Caco-2 (cell line): Measurements from ENCODE around the gene DNAJC8. TPM values are rescaled to one million over a fixed set of nuclear protein-coding genes. Genes with fewer than 3 reads are reported as not detected.

Experiments
- BruUV-seq: library from RNA; stranded (reverse); fragments of 400-500 nt; replicated peaks from 2 replicates; lab custom pipeline; 2021; lab: Mats Ljungman, UMichigan
- CTCF ChIA-PET: fragments of 300-600 bp; sonication (Branson Sonifier 250); formaldehyde crosslinking; loops from one replicate; lab custom pipeline; 2022; ENCODE audit warnings: antibody characterized with exemption; lab: Charles Lee
- POLR2A ChIA-PET: fragments of 300-600 bp; sonication (Branson Sonifier 250); formaldehyde crosslinking; loops from one replicate; lab custom pipeline; 2022; ENCODE audit warnings: antibody characterized with exemption; lab: Charles Lee
- DNase-seq, 2 experiments: peaks; one replicate each; pipeline versions ENCODE4 v3.0.0 to v3.0.0-alpha.2; 2020 to 2022
- H3K27me3 ChIP-seq: replicated peaks from 2 replicates; pipeline ENCODE4 v1.6.0; 2011; ENCODE audit warnings: low read length; ENCODE audit not compliant: control insufficient read depth, insufficient read depth
- H3K36me3 ChIP-seq: 2 replicates; pipeline ENCODE4 v1.5.1; 2011; ENCODE audit warnings: low read length; ENCODE audit not compliant: control insufficient read depth, insufficient read depth
- H3K4me1 ChIP-seq: fragments of 250-450 bp; sonication (Bioruptor Pico); 2 replicates; pipeline ENCODE4 v1.5.1; 2020; ENCODE audit warnings: mild to moderate bottlenecking
- H3K4me3 ChIP-seq: 2 replicates; pipeline ENCODE4 v1.5.1; 2011; ENCODE audit warnings: low read depth, mild to moderate bottlenecking, control low read depth, low read length
- H3K9me3 ChIP-seq: fragments of 250-450 bp; sonication (Bioruptor Pico); 2 replicates; pipeline ENCODE4 v1.5.1; 2020; ENCODE audit warnings: mild to moderate bottlenecking, moderate library complexity
- H3K27ac Mint-ChIP-seq: one replicate; pipeline ENCODE4 v1.8.0; 2022; ENCODE audit warnings: mixed read lengths; ENCODE audit not compliant: unreplicated experiment
- H3K27me3 Mint-ChIP-seq: one replicate; pipeline ENCODE4 v1.8.0; 2022; ENCODE audit warnings: mixed read lengths; ENCODE audit not compliant: insufficient read depth, unreplicated experiment
- H3K36me3 Mint-ChIP-seq: one replicate; pipeline ENCODE4 v1.8.0; 2022; ENCODE audit warnings: mild to moderate bottlenecking, mixed read lengths; ENCODE audit not compliant: insufficient read depth, unreplicated experiment
- H3K4me1 Mint-ChIP-seq: one replicate; pipeline ENCODE4 v1.8.0; 2022; ENCODE audit warnings: low read depth, mixed read lengths; ENCODE audit not compliant: unreplicated experiment
- H3K4me3 Mint-ChIP-seq: one replicate; pipeline ENCODE4 v1.8.0; 2022; ENCODE audit warnings: mild to moderate bottlenecking, moderate library complexity, mixed read lengths; ENCODE audit not compliant: unreplicated experiment
- H3K9me3 Mint-ChIP-seq: one replicate; pipeline ENCODE4 v1.8.0; 2022; ENCODE audit warnings: mixed read lengths; ENCODE audit not compliant: unreplicated experiment
- intact Hi-C: fragments of 100-400 bp; cut with micrococcal nuclease; formaldehyde crosslinking; loops from one replicate; pipeline ENCODE4 v1.10.0; 2022; ENCODE audit not compliant: unreplicated experiment
- total RNA-seq: library from RNA; stranded (reverse); gene quantifications from 2 replicates; pipeline ENCODE4 v1.2.3, GENCODE V29; 2022
- TF ChIP-seq, protein P1 (sequence below), 2 experiments: fragments of 200-600 bp in 1 of 2; IDR thresholded peaks; 1 replicate in 1 of 2; 2 replicates in 1 of 2; pipeline versions ENCODE4 v1.5.1 to v1.8.0; 2011 to 2022; ENCODE audit warnings: antibody characterized with exemption in 1 of 2, control low read depth in 1 of 2, inconsistent platforms in 1 of 2, low read depth in 1 of 2, low read length in 1 of 2, mild to moderate bottlenecking in 1 of 2, moderate library complexity in 1 of 2; ENCODE audit not compliant: insufficient read depth in 1 of 2, severe bottlenecking in 1 of 2, unreplicated experiment in 1 of 2

DNAJC8 gene
- total RNA-seq, 1 experiment from 2014 or later, result 69.4 TPM

- intact Hi-C loops, result loop anchor here (5.0 kb wide), 1 partner anchor 262 kb away; no protein-coding TSS in a partner anchor
- Histone ChIP-seq H3K4me1 (peaks cover 6% of the 10 kb centered on the region; the same call in 1 of the 2 replicates), H3K9me3 (no peaks in the 10 kb centered on the region), H3K27me3 (no peaks in the 10 kb centered on the region), H3K4me3 (no peak overlapping the region), H3K36me3 (no peaks in the 10 kb centered on the region)
- no peaks in the 10 kb centered on the region for H3K27me3 Mint-ChIP-seq
- peaks cover 6% of the 10 kb centered on the region for H3K36me3 Mint-ChIP-seq
- ChIA-PET CTCF (interaction anchor here (0.5 to 1.9 kb wide), 4 partner anchors 10 to 160 kb away, joined by 4 to 21 read pairs (median 14); partner anchors contain the start of gene SESN2), POLR2A (interaction anchor here (0.6 to 2.0 kb wide), 5 partner anchors 8 to 256 kb away, joined by 4 to 9 read pairs (median 6); partner anchors contain the start of genes ATP5IF1, MED18 and RCC1)
- TF ChIP-seq, protein P1, sequence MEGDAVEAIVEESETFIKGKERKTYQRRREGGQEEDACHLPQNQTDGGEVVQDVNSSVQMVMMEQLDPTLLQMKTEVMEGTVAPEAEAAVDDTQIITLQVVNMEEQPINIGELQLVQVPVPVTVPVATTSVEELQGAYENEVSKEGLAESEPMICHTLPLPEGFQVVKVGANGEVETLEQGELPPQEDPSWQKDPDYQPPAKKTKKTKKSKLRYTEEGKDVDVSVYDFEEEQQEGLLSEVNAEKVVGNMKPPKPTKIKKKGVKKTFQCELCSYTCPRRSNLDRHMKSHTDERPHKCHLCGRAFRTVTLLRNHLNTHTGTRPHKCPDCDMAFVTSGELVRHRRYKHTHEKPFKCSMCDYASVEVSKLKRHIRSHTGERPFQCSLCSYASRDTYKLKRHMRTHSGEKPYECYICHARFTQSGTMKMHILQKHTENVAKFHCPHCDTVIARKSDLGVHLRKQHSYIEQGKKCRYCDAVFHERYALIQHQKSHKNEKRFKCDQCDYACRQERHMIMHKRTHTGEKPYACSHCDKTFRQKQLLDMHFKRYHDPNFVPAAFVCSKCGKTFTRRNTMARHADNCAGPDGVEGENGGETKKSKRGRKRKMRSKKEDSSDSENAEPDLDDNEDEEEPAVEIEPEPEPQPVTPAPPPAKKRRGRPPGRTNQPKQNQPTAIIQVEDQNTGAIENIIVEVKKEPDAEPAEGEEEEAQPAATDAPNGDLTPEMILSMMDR (IDR thresholded peaks at IDR 0.05; ENCODE audit: insufficient read depth in 1 of 2, low read depth in 1 of 2, low read length in 1 of 2, severe bottlenecking in 1 of 2, unreplicated experiment in 1 of 2), result no peak
- H3K4me1 Mint-ChIP-seq, result peaks cover 30% of the 10 kb centered on the region
- H3K4me3 Mint-ChIP-seq, result peak overlapping the region; percentile 73
- BruUV-seq, result TSS peak; percentile 99
- no peaks in the 10 kb centered on the region for H3K9me3 Mint-ChIP-seq
- DNase-seq, result no peak
- peak overlapping the region; percentile 98 for H3K27ac Mint-ChIP-seq
These were observed 17.1 kb upstream of the DNAJC8 start for GRCh38 chr1:28249866-28250295.

- intact Hi-C loops, result loop anchor here (5.0 kb wide), 1 partner anchor 263 kb away; no protein-coding TSS in a partner anchor
- CTCF ChIA-PET, result interaction anchor here (0.5 to 2.0 kb wide), 18 partner anchors 8 to 354 kb away, joined by 3 to 21 read pairs (median 4); partner anchors contain the start of genes ATP5IF1, EYA3, MED18 and PHACTR4
- POLR2A ChIA-PET, result interaction anchor here (0.6 to 2.0 kb wide), 8 partner anchors 9 to 257 kb away, joined by 3 to 9 read pairs (median 5); partner anchors contain the start of genes ATP5IF1, MED18 and RCC1
These were observed 16.4 kb upstream of the DNAJC8 start for GRCh38 chr1:28249013-28249865.

More at GRCh38 chr1:28249013-28249865, 16.4 kb upstream of the DNAJC8 start:
- H3K9me3 ChIP-seq, result no peaks in the 10 kb centered on the region
- Mint-ChIP-seq H3K4me3 (peak overlapping the region; percentile 73), H3K36me3 (peaks cover 6% of the 10 kb centered on the region), H3K4me1 (peaks cover 30% of the 10 kb centered on the region), H3K27ac (peak overlapping the region; percentile 98), H3K9me3 (no peaks in the 10 kb centered on the region), H3K27me3 (no peaks in the 10 kb centered on the region)
- peak in 1 of 2 experiments; percentile 51 for DNase-seq
- TSS peak; percentile 99 for BruUV-seq
- TF ChIP-seq, protein P1 (IDR thresholded peaks at IDR 0.05; ENCODE audit: insufficient read depth in 1 of 2, low read depth in 1 of 2, low read length in 1 of 2, severe bottlenecking in 1 of 2, unreplicated experiment in 1 of 2), result no peak
- H3K4me3 ChIP-seq, result no peak overlapping the region
- H3K36me3 ChIP-seq, result no peaks in the 10 kb centered on the region
- peaks cover 6% of the 10 kb centered on the region; the same call in 1 of the 2 replicates for H3K4me1 ChIP-seq
- no peaks in the 10 kb centered on the region for H3K27me3 ChIP-seq
